LoVo (cell line): ENCODE data around the gene FCGR3A.
A peak's percentile ranks its signal among the peaks of the same experiment; 100 is the strongest.
"Not testable (repeated sequence)": the region's sequence is repeated elsewhere in the genome, so short reads cannot be mapped to it uniquely, and the experiment has no call there.

Source experiments
- DNase-seq: peaks from one replicate; pipeline ENCODE4 v3.0.0-alpha.2; 2016; ENCODE audit warnings: low spot score

Gene FCGR3A

GRCh38 chr1:161530158-161530557, 19.5 kb downstream of the FCGR3A start:
- peak; percentile 57 for DNase-seq

- not testable (repeated sequence) for DNase-seq
These were observed 20.0 kb downstream of the FCGR3A start for GRCh38 chr1:161529463-161530104.

GRCh38 chr1:161528550-161528949, 21.1 kb downstream of the FCGR3A start:
- DNase-seq, result not testable (repeated sequence)

GRCh38 chr1:161525918-161526317, 23.7 kb downstream of the FCGR3A start:
- DNase-seq, result not testable (repeated sequence)

- DNase-seq, result not testable (repeated sequence)
These were observed 24.3 kb downstream of the FCGR3A start for GRCh38 chr1:161525321-161525720.

- not testable (repeated sequence) for DNase-seq
These were observed 24.8 kb downstream of the FCGR3A start for GRCh38 chr1:161524742-161525291.

GRCh38 chr1:161523817-161524741, 25.5 kb downstream of the FCGR3A start, which contains the start of gene HSPA6:
Gene HSPA6 (plus strand): TSS chr1:161524540. CDS start chr1:161524659, 119 bp downstream.
- peak; percentile 77 for DNase-seq

GRCh38 chr1:161523041-161523816, 26.4 kb downstream of the FCGR3A start:
- DNase-seq, result not testable (repeated sequence)

GRCh38 chr1:161513953-161514352, 35.7 kb downstream of the FCGR3A start:
- DNase-seq, result not testable (repeated sequence)

GRCh38 chr1:161513448-161513780, 36.2 kb downstream of the FCGR3A start:
- not testable (repeated sequence) for DNase-seq

- not testable (repeated sequence) for DNase-seq
These were observed 36.8 kb downstream of the FCGR3A start for GRCh38 chr1:161512636-161513447.

GRCh38 chr1:161511756-161512060, 37.9 kb downstream of the FCGR3A start:
- DNase-seq, result no peak

GRCh38 chr1:161511018-161511755, 38.4 kb downstream of the FCGR3A start:
- no peak for DNase-seq

- no peak for DNase-seq
These were observed 39.1 kb downstream of the FCGR3A start for GRCh38 chr1:161510477-161510876.

- no peak for DNase-seq
These were observed 43.0 kb downstream of the FCGR3A start for GRCh38 chr1:161506336-161507223.

GRCh38 chr1:161505686-161506085, 43.9 kb downstream of the FCGR3A start:
- no peak for DNase-seq

GRCh38 chr1:161503394-161503748, 46.2 kb downstream of the FCGR3A start:
- DNase-seq, result no peak

GRCh38 chr1:161502641-161503393, 46.8 kb downstream of the FCGR3A start:
- no peak for DNase-seq

GRCh38 chr1:161502181-161502580, 47.4 kb downstream of the FCGR3A start:
- no peak for DNase-seq
